ENCODE results near the gene WT1. TPM values are rescaled to one million over a fixed set of nuclear protein-coding genes. Genes with fewer than 3 reads are reported as not detected.

WT1 gene
- total RNA-seq, 1 experiment from 2014 or later: 0.25 TPM

GRCh38 chr11:32426192-32426591 is 9.1 kb downstream of the WT1 start:
- DNase-seq (ENCODE audit: extremely low read depth, low read depth): no peak

DNA sequence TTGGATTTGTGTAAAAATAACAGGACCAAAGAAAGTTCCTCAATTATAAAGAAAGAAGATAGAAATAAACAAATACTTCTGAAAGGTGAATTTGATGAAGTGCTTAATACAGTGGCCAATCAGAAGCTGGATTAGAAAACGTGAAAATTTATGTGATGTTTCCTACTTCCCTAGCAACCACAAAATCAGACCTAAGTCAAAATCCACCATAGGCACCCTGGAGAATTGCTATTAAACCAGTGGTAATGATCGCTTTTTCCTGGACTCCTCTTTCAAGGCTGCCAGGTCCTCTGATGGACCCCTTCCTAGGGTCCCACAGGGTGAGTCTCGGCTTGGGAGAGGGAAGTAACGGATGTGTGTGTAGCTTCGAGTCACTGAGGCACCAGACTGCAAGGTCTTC is 9.6 kb downstream of the WT1 start:
- no peak for DNase-seq (ENCODE audit: extremely low read depth, low read depth)

- no peak for DNase-seq (ENCODE audit: extremely low read depth, low read depth)
These were observed 12.8 kb downstream of the WT1 start for GRCh38 chr11:32422545-32422944.

DNA sequence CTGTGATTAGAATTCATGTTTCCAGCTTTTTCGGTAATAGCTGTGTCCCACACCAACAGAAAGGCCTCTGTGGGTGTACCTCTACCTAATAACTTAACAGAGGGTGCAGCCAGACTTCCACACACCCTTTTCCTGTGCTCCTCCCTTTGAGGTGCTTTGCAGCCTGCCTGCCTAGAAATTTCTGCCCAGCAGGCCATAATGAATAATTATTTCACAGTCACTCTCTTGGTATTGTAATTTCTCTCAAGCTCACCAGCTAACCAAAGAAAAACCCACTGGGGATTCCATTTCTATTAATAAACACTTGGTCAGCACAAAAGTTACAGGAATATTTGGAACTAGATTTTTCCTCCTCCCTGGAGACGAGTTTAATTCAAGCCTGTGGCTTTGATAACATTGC is 13.3 kb downstream of the WT1 start:
- no peak for DNase-seq (ENCODE audit: extremely low read depth, low read depth)

DNA sequence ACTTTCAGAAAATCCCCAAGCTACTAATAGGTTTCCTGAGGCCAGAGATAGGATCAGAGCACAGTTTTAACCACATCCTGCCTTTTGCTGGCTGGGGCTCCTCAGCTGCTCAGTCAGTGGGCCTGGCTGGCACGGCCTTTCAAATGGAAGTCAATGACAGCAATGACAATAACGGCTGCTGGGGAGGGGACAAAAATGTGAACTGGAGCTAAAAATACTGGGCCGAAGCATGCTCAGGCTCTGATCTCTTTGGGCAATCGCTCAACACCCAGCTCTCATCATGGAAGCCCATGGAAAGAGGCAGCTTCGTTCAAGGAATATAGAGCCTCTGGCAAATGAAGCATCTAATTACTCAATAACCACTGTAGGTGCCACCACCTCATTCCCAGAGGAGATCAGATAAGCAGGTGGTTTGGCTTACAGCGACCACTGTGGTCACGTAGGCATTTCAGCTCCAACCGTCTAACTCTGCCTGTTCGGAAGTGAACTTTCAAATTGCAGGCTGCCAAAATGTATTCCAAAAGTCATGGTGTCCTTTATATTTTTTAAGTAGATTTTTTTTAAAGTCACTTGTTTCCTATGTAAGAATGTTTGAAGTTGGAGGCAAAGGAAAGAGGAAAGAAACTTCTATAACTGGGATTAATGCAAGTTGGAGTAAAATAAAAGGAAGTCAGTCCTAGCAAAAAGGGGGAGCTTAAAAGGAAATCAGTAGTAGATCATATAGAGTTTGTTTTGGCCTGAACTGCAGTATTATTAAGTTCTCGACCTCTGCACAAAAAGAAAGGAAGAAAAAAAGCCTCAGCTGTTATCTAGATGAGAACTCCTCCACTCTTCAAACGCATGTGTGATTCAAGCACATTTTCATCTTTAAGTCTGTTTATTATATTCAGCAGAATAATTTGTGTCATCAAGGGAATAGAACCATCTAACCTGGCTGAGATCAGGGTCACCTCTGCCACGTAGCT is 14.1 kb downstream of the WT1 start:
- no peak for DNase-seq (ENCODE audit: extremely low read depth, low read depth)

DNA sequence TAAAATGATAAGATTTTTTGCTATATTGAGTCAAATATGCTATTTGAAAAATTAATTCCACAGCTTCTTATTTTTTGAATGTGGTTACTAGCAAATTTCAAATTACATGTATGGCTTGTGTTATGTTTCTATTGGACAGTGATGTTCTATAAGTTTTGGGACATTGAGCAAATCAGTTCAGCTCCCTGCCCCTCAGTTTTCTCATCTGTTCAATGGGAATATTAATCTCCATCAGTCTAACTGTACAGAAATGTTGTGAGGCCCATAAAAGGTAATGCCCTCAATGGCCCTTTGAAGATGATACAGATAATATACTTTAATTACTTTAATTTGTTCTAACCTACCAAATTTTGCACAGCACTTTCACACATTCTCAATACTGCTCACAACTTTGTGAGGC is 15.2 kb downstream of the WT1 start:
- no peak for DNase-seq (ENCODE audit: extremely low read depth, low read depth)

DNA sequence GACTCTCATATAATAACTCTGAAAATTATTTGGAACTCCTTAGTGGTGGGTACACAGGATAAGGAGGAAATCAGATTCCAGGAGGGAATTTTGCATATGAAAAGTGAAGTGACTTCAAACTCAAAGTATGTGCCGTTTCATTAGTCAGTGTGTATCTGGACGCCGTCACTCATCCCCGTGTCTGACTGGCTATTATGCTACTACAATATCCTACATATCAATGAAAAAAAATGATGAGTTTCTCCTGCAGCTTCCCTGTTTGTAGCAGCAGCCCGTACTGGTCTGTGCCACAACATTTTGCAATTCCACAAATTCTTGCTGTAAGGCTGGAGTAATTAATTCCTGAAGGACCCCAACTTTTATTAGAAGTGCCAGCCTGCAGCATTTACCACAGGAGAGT is 16.5 kb downstream of the WT1 start:
- DNase-seq (ENCODE audit: extremely low read depth, low read depth): no peak

DNA sequence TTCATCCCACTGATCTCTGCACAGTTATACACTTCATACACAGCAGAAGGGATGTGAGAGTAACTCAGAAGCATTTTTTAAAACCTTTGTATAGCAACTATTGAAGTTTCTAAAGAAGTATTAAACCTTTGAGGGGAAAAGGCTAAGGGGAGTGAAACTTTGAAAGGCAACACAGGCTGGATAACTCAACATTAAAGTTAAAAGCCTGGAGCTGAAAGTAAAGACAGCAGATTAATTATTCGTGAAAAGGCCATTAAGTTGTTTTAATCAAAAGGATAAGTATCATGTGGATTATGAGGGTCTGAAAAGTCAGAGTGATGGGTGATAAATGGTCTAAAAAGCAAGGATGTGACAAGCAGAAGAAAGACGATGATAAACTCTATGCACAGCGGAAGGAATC is 17.5 kb downstream of the WT1 start:
- no peak for DNase-seq (ENCODE audit: extremely low read depth, low read depth)

GRCh38 chr11:32416301-32416700 is 19.0 kb downstream of the WT1 start:
- DNase-seq (ENCODE audit: extremely low read depth, low read depth): no peak

GRCh38 chr11:32414925-32415324 is 20.4 kb downstream of the WT1 start:
- DNase-seq (ENCODE audit: extremely low read depth, low read depth): no peak

GRCh38 chr11:32411942-32412615 is 23.3 kb downstream of the WT1 start:
- DNase-seq (ENCODE audit: extremely low read depth, low read depth): no peak

- DNase-seq (ENCODE audit: extremely low read depth, low read depth): no peak
These were observed 29.7 kb downstream of the WT1 start for GRCh38 chr11:32405592-32405991.

DNA sequence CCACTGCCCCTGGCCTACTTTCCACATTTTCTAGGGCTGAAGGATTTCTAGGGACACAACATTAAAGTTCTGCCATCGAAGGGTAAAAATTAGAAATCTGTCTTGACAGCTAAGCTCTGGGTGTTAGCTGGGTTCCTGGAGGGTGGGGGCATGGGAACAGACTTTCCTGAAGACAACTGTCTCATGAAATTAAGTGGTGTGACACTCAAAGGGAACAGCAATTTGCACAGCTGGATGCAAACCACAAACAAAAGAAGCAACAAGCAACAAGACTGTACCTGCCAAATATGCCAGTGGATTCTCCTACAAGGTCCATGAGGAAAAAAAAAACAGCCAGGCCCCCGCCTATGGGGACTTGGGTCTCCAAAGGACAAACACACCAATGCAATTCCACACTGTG is 32.5 kb downstream of the WT1 start:
- no peak for DNase-seq (ENCODE audit: extremely low read depth, low read depth)

DNA sequence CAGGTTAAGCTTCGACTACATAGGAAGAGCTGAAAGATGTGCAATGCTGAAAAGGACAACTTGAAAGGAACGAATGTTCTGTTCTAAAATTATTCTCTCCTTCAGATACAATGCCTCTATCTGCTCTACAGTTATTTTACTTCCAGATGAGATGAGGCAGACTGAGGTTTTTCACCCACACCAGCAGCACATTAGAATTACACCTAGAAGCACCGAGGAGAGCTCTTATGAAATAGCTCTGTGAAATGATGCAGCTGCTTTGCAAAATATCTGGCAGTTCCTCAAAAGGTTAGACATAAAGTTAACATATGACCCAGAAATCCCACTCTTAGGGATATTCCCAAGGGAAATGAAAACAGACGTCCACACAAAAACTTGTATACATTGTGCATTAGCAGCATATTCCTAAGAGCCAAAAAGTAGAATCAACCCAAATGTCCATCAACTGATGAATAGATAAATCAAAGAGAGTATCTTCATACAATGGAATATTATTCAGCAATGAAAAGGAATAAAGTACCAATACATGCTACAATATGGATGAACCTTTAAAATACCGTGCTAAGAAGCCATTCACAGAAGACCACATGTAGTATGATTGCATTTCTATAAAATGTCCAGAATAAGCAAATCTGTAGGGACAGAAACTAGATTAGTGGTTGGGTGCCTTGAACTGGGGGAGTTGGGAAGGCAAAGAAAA is 34.5 kb downstream of the WT1 start:
- DNase-seq (ENCODE audit: extremely low read depth, low read depth): no peak

DNA sequence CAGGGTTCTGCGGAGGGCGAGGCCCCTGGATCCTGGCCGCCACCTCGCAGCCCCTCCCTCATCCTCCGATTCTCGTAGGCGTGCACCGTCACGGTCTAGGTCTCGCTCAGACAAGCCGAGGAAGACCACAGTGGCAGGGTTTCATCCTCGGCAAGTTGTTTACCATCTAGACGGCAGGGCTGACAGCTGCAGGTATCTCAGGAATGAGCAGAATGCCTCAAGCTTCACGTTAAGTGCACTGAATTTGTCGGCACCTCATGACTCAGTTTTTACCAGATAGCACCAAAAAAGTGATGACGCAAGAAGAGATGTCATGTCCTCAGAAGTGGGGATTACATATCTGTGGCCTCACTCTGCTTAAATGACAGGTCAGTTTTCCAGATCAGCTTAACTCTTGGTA is 35.1 kb downstream of the WT1 start:
- no peak for DNase-seq (ENCODE audit: extremely low read depth, low read depth)

DNA sequence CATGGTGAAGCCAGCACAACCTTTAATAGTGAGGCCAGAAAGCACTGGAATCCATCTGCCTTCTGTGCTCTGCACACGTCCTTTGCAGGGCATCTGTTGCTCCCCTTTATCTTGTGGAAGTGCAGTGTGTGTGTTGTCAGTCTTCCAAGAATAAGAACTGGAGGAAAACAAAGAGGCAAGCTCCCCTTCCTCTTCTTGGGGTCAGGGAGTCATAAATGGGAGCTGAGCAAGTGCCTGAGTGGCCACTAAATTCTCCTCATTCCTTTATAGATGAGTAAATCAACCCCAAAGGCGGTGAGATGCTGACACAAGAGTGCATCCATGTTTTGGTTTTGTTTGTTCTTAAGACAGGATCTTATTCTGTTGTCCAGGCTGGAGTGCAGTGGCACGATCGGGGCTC is 38.3 kb downstream of the WT1 start:
- no peak for DNase-seq (ENCODE audit: extremely low read depth, low read depth)

- DNase-seq (ENCODE audit: extremely low read depth, low read depth): no peak
These were observed 39.0 kb downstream of the WT1 start for GRCh38 chr11:32396331-32396730.

DNA sequence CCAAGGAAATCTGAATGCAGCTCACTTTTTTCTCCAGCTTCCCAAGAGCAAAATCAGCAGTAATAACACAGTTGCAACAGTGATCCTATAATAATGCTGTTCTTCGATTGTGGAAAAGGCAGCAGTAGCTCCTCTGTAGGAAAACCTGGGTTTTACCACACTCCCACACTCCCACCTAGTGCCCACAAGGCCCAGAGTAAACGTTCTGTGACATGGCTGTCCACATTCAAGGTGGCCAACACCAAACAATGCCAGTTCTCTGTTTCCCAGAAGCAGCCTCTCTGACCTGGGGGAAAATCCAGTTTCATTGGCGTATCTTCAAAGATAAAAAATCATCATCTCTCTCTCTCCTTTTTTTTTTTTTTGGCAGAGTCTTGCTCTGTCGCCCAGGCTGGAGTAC is 40.2 kb downstream of the WT1 start:
- DNase-seq (ENCODE audit: extremely low read depth, low read depth): no peak

GRCh38 chr11:32392840-32393239 is 42.5 kb downstream of the WT1 start:
- no peak for DNase-seq (ENCODE audit: extremely low read depth, low read depth)

DNA sequence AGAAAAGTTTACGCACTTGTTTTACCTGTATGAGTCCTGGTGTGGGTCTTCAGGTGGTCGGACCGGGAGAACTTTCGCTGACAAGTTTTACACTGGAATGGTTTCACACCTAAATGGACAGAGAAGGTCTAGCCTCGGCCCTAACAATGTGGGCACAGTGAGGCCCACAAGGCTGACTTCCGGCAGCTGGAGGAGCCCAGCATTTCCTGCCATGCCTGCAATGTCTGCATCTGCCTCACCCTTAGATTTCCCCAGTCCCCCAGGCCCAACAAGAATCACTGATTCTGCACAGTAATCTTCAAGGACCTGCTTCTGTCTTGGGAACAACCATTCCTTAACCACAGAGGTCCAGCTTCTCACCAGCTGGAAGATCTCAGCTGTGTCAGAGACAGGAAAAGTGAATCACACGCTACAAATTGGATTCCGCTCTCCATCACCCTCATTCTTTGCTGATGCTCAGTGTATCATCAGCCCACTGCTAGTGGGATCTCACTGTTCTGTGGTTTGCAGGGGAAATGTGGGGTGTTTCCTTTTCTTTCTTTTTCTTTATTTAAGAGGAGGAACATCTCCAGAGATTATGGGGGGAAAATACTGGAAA is 43.3 kb downstream of the WT1 start:
- no peak for DNase-seq (ENCODE audit: extremely low read depth, low read depth)

GRCh38 chr11:32391479-32391878 is 43.9 kb downstream of the WT1 start:
- no peak for DNase-seq (ENCODE audit: extremely low read depth, low read depth)

All from NCI-H460 (cell line).